ENCODE data around the gene ANKRD23. TPM values are rescaled to one million over a fixed set of nuclear protein-coding genes. Genes with fewer than 3 reads are reported as not detected.

ANKRD23 gene
- total and polyA plus RNA-seq, 2 of the 13 experiments (the other 11 are each of a cell fraction or from before 2014, with no cell fraction given), result 1.5 to 1.6 TPM

DNA sequence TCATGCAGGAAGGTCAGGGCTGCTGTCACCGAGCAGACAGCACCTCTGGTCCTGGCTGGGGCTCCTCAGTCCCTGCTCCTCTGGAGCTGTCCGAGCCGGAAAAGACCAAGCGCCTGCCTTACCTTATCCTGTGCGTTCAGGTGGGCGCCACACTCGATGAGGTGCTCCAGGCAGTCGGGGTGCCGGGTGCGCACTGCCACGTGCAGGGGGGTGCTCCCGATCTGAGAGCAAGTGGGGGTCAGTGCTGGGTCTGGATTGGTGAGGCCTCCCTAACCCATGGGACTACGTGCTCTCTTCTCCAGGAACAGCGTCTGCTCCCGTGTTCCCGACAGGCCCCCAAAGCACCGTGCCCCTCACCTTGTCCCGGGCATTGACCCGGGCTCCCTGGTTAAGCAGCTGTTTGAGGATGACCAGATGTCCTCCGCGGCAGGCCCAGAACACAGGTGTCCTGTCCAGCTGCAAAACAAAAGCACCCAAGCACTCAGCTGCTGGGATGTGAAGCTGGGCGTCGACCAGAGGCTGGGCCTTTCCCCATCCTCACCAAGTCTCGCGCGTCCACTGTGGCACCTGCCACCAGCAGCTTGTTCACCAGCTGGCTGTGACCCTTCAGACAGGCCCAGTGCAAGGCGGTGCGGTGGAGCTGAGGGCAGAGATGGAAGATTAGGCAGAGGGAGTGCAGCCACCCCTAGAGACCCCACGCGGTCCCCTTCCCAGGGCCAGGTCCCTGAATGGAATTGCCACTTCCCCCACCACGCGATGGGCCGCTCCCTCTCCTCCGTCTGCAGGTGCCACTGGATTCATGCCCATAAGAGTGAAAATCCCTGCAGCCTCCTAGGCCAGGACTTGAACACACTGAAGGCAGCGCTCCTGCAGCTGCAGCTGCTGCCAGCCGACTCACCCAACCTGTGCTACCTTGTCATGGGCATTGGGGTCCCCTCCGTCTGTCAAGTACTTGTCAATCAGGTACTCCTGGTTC, 3.7 kb downstream of the ANKRD23 start (continued):
- no peak for TF ChIP-seq HNRNPUL1 (IDR thresholded peaks at IDR 0.05; ENCODE audit: low read depth, low read length)
- TF ChIP-seq ZNF687 (CRISPR knock-in tag; IDR thresholded peaks at IDR 0.05), result no peak
- 0 out of 2 replicates have a peak, but pooled peaks have one; percentile 33 for TF ChIP-seq FLYWCH1 (CRISPR knock-in tag; IDR thresholded peaks at IDR 0.05)
- TF ChIP-seq ZNF225 (CRISPR knock-in tag; IDR thresholded peaks at IDR 0.05), result no peak; the same call in 1 of the 2 replicates
- TF ChIP-seq ZNF468 (CRISPR knock-in tag; IDR thresholded peaks at IDR 0.05), result no peak
- TF ChIP-seq, protein P1, sequence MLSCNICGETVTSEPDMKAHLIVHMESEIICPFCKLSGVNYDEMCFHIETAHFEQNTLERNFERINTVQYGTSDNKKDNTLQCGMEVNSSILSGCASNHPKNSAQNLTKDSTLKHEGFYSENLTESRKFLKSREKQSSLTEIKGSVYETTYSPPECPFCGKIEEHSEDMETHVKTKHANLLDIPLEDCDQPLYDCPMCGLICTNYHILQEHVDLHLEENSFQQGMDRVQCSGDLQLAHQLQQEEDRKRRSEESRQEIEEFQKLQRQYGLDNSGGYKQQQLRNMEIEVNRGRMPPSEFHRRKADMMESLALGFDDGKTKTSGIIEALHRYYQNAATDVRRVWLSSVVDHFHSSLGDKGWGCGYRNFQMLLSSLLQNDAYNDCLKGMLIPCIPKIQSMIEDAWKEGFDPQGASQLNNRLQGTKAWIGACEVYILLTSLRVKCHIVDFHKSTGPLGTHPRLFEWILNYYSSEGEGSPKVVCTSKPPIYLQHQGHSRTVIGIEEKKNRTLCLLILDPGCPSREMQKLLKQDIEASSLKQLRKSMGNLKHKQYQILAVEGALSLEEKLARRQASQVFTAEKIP (CRISPR knock-in tag; IDR thresholded peaks at IDR 0.05; ENCODE audit: borderline replicate concordance), result no peak
- TF ChIP-seq AFF4 (CRISPR knock-in tag; IDR thresholded peaks at IDR 0.05), result no peak
- TF ChIP-seq, protein P2, sequence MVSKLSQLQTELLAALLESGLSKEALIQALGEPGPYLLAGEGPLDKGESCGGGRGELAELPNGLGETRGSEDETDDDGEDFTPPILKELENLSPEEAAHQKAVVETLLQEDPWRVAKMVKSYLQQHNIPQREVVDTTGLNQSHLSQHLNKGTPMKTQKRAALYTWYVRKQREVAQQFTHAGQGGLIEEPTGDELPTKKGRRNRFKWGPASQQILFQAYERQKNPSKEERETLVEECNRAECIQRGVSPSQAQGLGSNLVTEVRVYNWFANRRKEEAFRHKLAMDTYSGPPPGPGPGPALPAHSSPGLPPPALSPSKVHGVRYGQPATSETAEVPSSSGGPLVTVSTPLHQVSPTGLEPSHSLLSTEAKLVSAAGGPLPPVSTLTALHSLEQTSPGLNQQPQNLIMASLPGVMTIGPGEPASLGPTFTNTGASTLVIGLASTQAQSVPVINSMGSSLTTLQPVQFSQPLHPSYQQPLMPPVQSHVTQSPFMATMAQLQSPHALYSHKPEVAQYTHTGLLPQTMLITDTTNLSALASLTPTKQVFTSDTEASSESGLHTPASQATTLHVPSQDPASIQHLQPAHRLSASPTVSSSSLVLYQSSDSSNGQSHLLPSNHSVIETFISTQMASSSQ (IDR thresholded peaks at IDR 0.05; ENCODE audit: low read depth), result no peak
- TF ChIP-seq, protein P2 (CRISPR knock-in tag; IDR thresholded peaks at IDR 0.05; ENCODE audit: borderline replicate concordance), result no peak
- no peak for TF ChIP-seq ZFP36L2 (CRISPR knock-in tag; IDR thresholded peaks at IDR 0.05)
- TF ChIP-seq NR2F6 (IDR thresholded peaks at IDR 0.05), result no peak
- no peak for TF ChIP-seq NR2F6 (CRISPR knock-in tag; IDR thresholded peaks at IDR 0.05)
- TF ChIP-seq MIXL1 (CRISPR knock-in tag; IDR thresholded peaks at IDR 0.05), result no peak
- TF ChIP-seq RBM22 (optimal IDR thresholded peaks at IDR 0.05; ENCODE audit: low read length), result peak; percentile 16
- TF ChIP-seq IRX3 (CRISPR knock-in tag; IDR thresholded peaks at IDR 0.05; ENCODE audit: borderline replicate concordance, low read depth), result no peak

All from HepG2 (cell line).